T-helper 9 cell (primary cell): Measurements from ENCODE around the gene KCNMA1.

Experiments used
- DNase-seq: peaks from one replicate; pipeline ENCODE4 v3.0.0-alpha.2; 2020

Gene KCNMA1

GRCh38 chr10:77052593-77052992, 585.0 kb downstream of the KCNMA1 start:
- DNase-seq: no peak

GRCh38 chr10:77051837-77052236, 585.8 kb downstream of the KCNMA1 start:
- no peak for DNase-seq

- no peak for DNase-seq
Measured at GRCh38 chr10:77049896-77050295, 587.7 kb downstream of the KCNMA1 start.

GRCh38 chr10:77049146-77049545, 588.5 kb downstream of the KCNMA1 start:
- no peak for DNase-seq

GRCh38 chr10:77045085-77045484, 592.5 kb downstream of the KCNMA1 start:
- no peak for DNase-seq

- no peak for DNase-seq
Measured at GRCh38 chr10:77043420-77043763, 594.2 kb downstream of the KCNMA1 start.

GRCh38 chr10:77042706-77043419, 594.7 kb downstream of the KCNMA1 start:
- DNase-seq: no peak

GRCh38 chr10:77041636-77042258, 595.9 kb downstream of the KCNMA1 start:
- DNase-seq: no peak

- DNase-seq: no peak
Measured at GRCh38 chr10:77038407-77038806, 599.2 kb downstream of the KCNMA1 start.

- DNase-seq: no peak
Measured at GRCh38 chr10:77037735-77038403, 599.7 kb downstream of the KCNMA1 start.

GRCh38 chr10:77036993-77037734, 600.4 kb downstream of the KCNMA1 start:
- no peak for DNase-seq

GRCh38 chr10:77036276-77036675, 601.3 kb downstream of the KCNMA1 start:
- no peak for DNase-seq

GRCh38 chr10:77034795-77035194, 602.8 kb downstream of the KCNMA1 start:
- no peak for DNase-seq

- no peak for DNase-seq
Measured at GRCh38 chr10:77034240-77034639, 603.4 kb downstream of the KCNMA1 start.

- no peak for DNase-seq
Measured at GRCh38 chr10:77032188-77032570, 605.4 kb downstream of the KCNMA1 start.

GRCh38 chr10:77031531-77032187, 605.9 kb downstream of the KCNMA1 start:
- no peak for DNase-seq

GRCh38 chr10:77030974-77031373, 606.6 kb downstream of the KCNMA1 start:
- DNase-seq: no peak

- no peak for DNase-seq
Measured at GRCh38 chr10:77029777-77030717, 607.6 kb downstream of the KCNMA1 start.

GRCh38 chr10:77028042-77028441, 609.6 kb downstream of the KCNMA1 start:
- DNase-seq: no peak

- no peak for DNase-seq
Measured at GRCh38 chr10:77027576-77027975, 610.0 kb downstream of the KCNMA1 start.

- no peak for DNase-seq
Measured at GRCh38 chr10:77027141-77027540, 610.5 kb downstream of the KCNMA1 start.

GRCh38 chr10:77026148-77026547, 611.5 kb downstream of the KCNMA1 start:
- DNase-seq: no peak
